ENCODE results near the gene ADAMTSL5.

DNA sequence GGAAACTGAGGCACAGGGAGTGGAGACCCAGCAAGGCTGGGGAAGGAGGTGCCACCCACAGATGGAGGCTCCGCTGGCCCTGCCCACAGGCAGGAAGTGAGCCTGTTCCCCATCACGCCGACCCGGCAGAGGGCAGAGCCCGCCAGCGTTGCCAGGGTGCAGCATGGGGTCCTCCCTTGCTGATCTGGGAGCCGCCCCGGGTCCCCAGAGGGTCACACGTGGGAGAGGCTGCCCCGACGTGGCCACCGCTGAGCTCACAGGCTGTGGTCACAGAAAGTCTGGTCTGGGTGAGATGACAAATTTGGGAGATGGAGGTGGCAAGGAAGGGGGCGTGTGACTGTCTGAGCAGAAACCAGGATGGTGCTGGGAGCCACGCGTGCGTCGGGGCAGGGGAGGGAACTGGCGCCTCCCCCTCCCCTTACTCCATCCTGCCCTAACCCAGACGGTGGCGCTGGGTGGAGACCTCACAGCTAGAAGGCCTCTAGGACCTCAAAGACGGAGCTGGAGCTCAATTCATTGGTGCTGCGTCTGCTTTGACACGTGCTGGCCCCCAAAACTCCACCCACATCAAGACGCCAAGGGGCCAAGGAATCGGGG is 47.6 kb upstream of the ADAMTSL5 start:
- TF ChIP-seq, protein P1, sequence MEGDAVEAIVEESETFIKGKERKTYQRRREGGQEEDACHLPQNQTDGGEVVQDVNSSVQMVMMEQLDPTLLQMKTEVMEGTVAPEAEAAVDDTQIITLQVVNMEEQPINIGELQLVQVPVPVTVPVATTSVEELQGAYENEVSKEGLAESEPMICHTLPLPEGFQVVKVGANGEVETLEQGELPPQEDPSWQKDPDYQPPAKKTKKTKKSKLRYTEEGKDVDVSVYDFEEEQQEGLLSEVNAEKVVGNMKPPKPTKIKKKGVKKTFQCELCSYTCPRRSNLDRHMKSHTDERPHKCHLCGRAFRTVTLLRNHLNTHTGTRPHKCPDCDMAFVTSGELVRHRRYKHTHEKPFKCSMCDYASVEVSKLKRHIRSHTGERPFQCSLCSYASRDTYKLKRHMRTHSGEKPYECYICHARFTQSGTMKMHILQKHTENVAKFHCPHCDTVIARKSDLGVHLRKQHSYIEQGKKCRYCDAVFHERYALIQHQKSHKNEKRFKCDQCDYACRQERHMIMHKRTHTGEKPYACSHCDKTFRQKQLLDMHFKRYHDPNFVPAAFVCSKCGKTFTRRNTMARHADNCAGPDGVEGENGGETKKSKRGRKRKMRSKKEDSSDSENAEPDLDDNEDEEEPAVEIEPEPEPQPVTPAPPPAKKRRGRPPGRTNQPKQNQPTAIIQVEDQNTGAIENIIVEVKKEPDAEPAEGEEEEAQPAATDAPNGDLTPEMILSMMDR (IDR thresholded peaks at IDR 0.05) = no peak
- TF ChIP-seq POLR2A (IDR thresholded peaks at IDR 0.05) (no peak), EP300 (IDR thresholded peaks at IDR 0.05) (no peak)

All from gastroesophageal sphincter (tissue), 3 donors.